GM12874 (cell line): ENCODE results near the gene TCEAL9.

Source experiments
- TF ChIP-seq, protein P1 (sequence below): IDR thresholded peaks from 2 replicates; pipeline ENCODE4 v1.5.1; 2011; ENCODE audit warnings: low read depth, mild to moderate bottlenecking, control low read depth, low read length, moderate library complexity; ENCODE audit not compliant: insufficient read depth

TCEAL9 gene

GRCh38 chrX:103338663-103339062, 17.6 kb upstream of the TCEAL9 start:
- TF ChIP-seq, protein P1, sequence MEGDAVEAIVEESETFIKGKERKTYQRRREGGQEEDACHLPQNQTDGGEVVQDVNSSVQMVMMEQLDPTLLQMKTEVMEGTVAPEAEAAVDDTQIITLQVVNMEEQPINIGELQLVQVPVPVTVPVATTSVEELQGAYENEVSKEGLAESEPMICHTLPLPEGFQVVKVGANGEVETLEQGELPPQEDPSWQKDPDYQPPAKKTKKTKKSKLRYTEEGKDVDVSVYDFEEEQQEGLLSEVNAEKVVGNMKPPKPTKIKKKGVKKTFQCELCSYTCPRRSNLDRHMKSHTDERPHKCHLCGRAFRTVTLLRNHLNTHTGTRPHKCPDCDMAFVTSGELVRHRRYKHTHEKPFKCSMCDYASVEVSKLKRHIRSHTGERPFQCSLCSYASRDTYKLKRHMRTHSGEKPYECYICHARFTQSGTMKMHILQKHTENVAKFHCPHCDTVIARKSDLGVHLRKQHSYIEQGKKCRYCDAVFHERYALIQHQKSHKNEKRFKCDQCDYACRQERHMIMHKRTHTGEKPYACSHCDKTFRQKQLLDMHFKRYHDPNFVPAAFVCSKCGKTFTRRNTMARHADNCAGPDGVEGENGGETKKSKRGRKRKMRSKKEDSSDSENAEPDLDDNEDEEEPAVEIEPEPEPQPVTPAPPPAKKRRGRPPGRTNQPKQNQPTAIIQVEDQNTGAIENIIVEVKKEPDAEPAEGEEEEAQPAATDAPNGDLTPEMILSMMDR, result no peak

DNA sequence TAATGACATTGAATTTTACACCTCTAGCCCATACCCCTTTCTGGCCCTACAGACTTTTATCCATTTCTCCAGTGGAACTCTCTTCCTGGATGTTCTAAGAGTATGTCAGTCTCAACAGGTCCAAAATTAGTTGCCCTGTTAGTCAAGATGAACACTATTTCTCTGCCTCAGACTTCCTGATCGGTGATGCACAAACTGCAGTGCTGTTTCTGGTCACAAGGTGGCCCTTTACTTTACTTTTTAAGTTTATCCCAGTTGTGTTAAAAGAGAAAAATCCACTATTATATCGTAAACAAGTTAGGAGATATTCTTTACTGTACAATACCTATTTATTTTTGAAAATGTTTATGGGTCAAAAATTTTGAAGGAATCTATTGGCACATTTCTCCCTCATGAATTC, 13.2 kb upstream of the TCEAL9 start:
- TF ChIP-seq, protein P1, result peak; percentile 40

DNA sequence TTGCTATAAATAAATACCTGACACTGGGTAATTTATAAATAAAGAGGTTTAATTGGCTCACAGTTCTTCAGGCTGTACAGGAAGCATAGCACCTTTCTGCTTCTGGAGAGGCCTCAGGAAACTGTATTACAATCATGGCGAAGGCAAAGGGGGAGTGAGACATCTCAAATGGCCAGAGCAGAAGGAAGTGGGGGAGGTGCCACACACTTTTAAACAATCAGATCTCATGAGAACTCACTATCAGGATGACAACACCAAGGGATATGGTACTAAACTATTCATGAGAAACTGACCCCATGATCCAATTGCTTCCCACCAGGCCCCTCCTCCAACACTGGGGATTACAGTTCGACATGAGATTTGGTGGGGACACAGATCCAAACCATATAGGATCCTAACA, 11.7 kb upstream of the TCEAL9 start:
- TF ChIP-seq, protein P1, result no peak

- TF ChIP-seq, protein P1, result no peak
Observed at GRCh38 chrX:103347682-103348397, 8.5 kb upstream of the TCEAL9 start.

GRCh38 chrX:103356858-103357257, 552 bp downstream of the TCEAL9 start:
- TF ChIP-seq, protein P1, result no peak

DNA sequence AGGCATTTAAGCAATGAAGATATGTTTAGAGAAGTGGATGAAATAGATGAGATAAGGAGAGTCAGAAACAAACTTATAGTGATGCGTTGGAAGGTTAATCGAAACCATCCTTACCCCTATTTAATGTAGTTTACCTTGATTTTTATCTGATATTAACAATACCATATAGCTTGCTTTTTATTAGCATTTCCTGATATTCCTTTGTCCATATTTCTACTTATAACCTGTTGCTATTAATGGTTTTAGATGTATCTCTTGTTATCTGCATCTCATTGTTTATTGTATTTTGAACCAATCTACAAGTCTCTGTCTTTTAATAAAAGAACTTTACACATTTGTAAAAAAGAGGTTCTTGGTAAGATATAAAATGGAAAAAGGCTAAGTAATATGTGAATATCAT, 1.6 kb downstream of the TCEAL9 start:
- TF ChIP-seq, protein P1, result no peak

DNA sequence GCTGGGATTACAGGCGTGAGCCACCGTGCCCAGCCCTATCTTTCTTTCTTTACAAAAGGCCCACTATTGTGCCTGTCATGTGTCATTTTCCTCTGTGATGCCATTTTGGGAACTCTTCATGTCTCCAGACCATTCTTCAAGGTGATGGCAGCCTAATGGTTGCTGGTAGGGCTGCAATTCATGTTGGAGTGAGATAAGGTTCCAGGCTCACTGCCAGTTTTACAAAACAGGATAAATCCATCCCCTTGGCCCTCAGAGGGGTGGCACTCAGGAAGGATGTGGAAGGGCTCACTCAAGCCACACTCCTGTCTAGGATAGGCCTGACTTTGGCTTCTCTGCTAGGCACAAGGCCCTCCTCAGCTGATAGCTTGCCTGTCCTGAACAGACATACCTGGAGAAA, 3.8 kb downstream of the TCEAL9 start:
- TF ChIP-seq, protein P1, result no peak
